HepG2 (cell line): ENCODE measurements around the gene OTOG. TPM values are rescaled to one million over a fixed set of nuclear protein-coding genes. Genes with fewer than 3 reads are reported as not detected.

Source experiments
- ATAC-seq: fragments of 200-7000 bp; cut with Tn5 transposase; 3 replicates; pipeline ENCODE4 v1.9.1; 2020; ENCODE audit warnings: mild to moderate bottlenecking, moderate library complexity
- BruUV-seq: library from RNA; stranded (reverse); fragments of 400-500 nt; replicated peaks from 2 replicates; lab custom pipeline; 2021; lab: Mats Ljungman, UMichigan
- CTCF ChIA-PET: fragments of 300-600 bp; formaldehyde crosslinking; extraction: SDS; loops from one replicate; lab custom pipeline; 2021; ENCODE audit warnings: low total read pairs, inconsistent platforms, low intra/inter-chr PET ratio; lab: Yijun Ruan, JAX
- POLR2A ChIA-PET: fragments of 350-600 bp; sonication (Branson Sonifier 250); formaldehyde crosslinking; loops from one replicate; lab custom pipeline; 2020; ENCODE audit warnings: antibody characterized with exemption, inconsistent platforms; lab: Yijun Ruan, JAX
- DNase-seq: peaks from one replicate; pipeline ENCODE4 v3.0.0-alpha.2; 2015; ENCODE audit warnings: low spot score
- FAIRE-seq: peaks from 3 replicates; lab custom pipeline; 2011; peaks lifted over from hg19 to GRCh38; lab: Jason Lieb, UNC
- H2AFZ ChIP-seq: one replicate; pipeline ENCODE4 v1.6.1; 2011; ENCODE audit warnings: low read length, inconsistent platforms
- H3K27ac ChIP-seq: fragments of 300-600 bp; 3 replicates; pipeline ENCODE4 v1.8.0; 2011; ENCODE audit warnings: mixed run types, mild to moderate bottlenecking, mixed read lengths, low read length, inconsistent platforms; ENCODE audit not compliant: insufficient read depth; ENCODE audit errors: extremely low read length
- H3K27me3 ChIP-seq, 2 experiments: fragments of 200-600 bp in 1 of 2; 2 replicates in 1 of 2; 3 replicates in 1 of 2; pipeline versions ENCODE4 v1.6.0 to v1.8.0; 2011; ENCODE audit warnings: low read length in 2 of 2, mild to moderate bottlenecking in 2 of 2, moderate library complexity in 2 of 2, inconsistent platforms in 1 of 2; ENCODE audit not compliant: insufficient read depth in 2 of 2, control insufficient read depth in 1 of 2
- H3K36me3 ChIP-seq, 2 experiments: fragments of 200-600 bp in 1 of 2; replicated peaks in 1 of 2; 2 replicates in 1 of 2; 3 replicates in 1 of 2; pipeline versions ENCODE4 v1.5.1 to v1.8.0; 2011; ENCODE audit warnings: low read length in 2 of 2, inconsistent platforms in 1 of 2; ENCODE audit not compliant: insufficient read depth in 2 of 2, control insufficient read depth in 1 of 2
- H3K4me1 ChIP-seq: 2 replicates; pipeline ENCODE4 v1.5.1; 2012; ENCODE audit warnings: low read length, inconsistent platforms; ENCODE audit not compliant: insufficient read depth
- H3K4me2 ChIP-seq: 2 replicates; pipeline ENCODE4 v1.6.0; 2011; ENCODE audit warnings: low read depth, low read length, inconsistent platforms
- H3K4me3 ChIP-seq, 3 experiments: fragments of 200-600 bp in 1 of 3; sonication (generic), shearing (Covaris generic) in 1 of 3; replicated peaks in 1 of 3; 2 replicates each; pipeline ENCODE4 v1.5.1; 2011 to 2016; ENCODE audit warnings: low read length in 3 of 3, inconsistent platforms in 2 of 3, low read depth in 2 of 3, mild to moderate bottlenecking in 2 of 3, control low read depth in 1 of 3, mixed read lengths in 1 of 3; ENCODE audit not compliant: insufficient read depth in 1 of 3
- H3K79me2 ChIP-seq: one replicate; pipeline ENCODE4 v1.6.1; 2011; ENCODE audit warnings: low read length, inconsistent platforms; ENCODE audit not compliant: insufficient read depth
- H3K9ac ChIP-seq: 2 replicates; pipeline ENCODE4 v1.6.0; 2011; ENCODE audit warnings: mild to moderate bottlenecking, low read depth, low read length, inconsistent platforms; ENCODE audit not compliant: insufficient read depth
- H3K9me3 ChIP-seq: 2 replicates; pipeline ENCODE4 v1.5.1; 2012; ENCODE audit warnings: mild to moderate bottlenecking, low read length
- H4K20me1 ChIP-seq: 2 replicates; pipeline ENCODE4 v1.6.0; 2011; ENCODE audit warnings: inconsistent platforms, mild to moderate bottlenecking, low read length, moderate library complexity; ENCODE audit not compliant: insufficient read depth
- ATAD3A ChIP-seq: sonication (generic); formaldehyde crosslinking; IDR thresholded peaks from 2 replicates; pipeline ENCODE4 v1.4.0; 2020; ENCODE audit warnings: missing genetic modification reagents
- KAT7 ChIP-seq: IDR thresholded peaks from 2 replicates; pipeline ENCODE4 v1.6.1; 2018; ENCODE audit warnings: borderline replicate concordance, missing compliant biosample characterization
- MAX ChIP-seq: IDR thresholded peaks from 2 replicates; pipeline ENCODE4 v1.6.1; 2012; ENCODE audit warnings: inconsistent platforms
- MLX ChIP-seq: IDR thresholded peaks from 2 replicates; pipeline ENCODE4 v1.6.1; 2016
- MYC ChIP-seq: sonication (generic); formaldehyde crosslinking; IDR thresholded peaks from 2 replicates; pipeline ENCODE4 v1.9.0; 2021; ENCODE audit warnings: missing genetic modification reagents, borderline replicate concordance
- MYNN ChIP-seq: sonication (generic); formaldehyde crosslinking; IDR thresholded peaks from 2 replicates; pipeline ENCODE4 v1.4.0; 2020; ENCODE audit warnings: mild to moderate bottlenecking, low read depth, missing genetic modification reagents
- RAD51 ChIP-seq: fragments of 450-650 bp; IDR thresholded peaks from 2 replicates; pipeline ENCODE4 v1.6.1; 2016; ENCODE audit warnings: borderline replicate concordance
- RNF2 ChIP-seq: fragments of 450-650 bp; conservative IDR thresholded peaks from 2 replicates; pipeline ENCODE4 v1.6.1; 2016; ENCODE audit warnings: low read depth
- RORA ChIP-seq: sonication (generic); formaldehyde crosslinking; IDR thresholded peaks from 2 replicates; pipeline ENCODE4 v1.5.0; 2020; ENCODE audit warnings: mild to moderate bottlenecking, missing genetic modification reagents, moderate library complexity
- SMAD1 ChIP-seq: sonication (generic); formaldehyde crosslinking; IDR thresholded peaks from 2 replicates; pipeline ENCODE4 v1.4.0; 2020; ENCODE audit warnings: missing genetic modification reagents, low read depth, mild to moderate bottlenecking, borderline replicate concordance
- SMAD3 ChIP-seq: sonication (generic); formaldehyde crosslinking; IDR thresholded peaks from 2 replicates; pipeline ENCODE4 v1.4.0; 2020; ENCODE audit warnings: missing genetic modification reagents
- SP2 ChIP-seq: sonication (generic); formaldehyde crosslinking; IDR thresholded peaks from 2 replicates; pipeline ENCODE4 v1.5.1; 2020; ENCODE audit warnings: mild to moderate bottlenecking, missing genetic modification reagents
- TCF12 ChIP-seq, 2 experiments: fragments of 450-650 bp in 1 of 2; sonication (generic) in 1 of 2; formaldehyde crosslinking in 1 of 2; IDR thresholded peaks; 2 replicates each; pipeline versions ENCODE4 v1.6.1 to v1.8.0; 2017 to 2022; ENCODE audit warnings: antibody characterized with exemption in 1 of 2, mild to moderate bottlenecking in 1 of 2, missing genetic modification reagents in 1 of 2, moderate library complexity in 1 of 2
- TCF7 ChIP-seq: sonication (generic); IDR thresholded peaks from 2 replicates; pipeline ENCODE4 v1.6.1; 2016; ENCODE audit warnings: antibody characterized with exemption, low read depth
- TOE1 ChIP-seq: sonication (generic); formaldehyde crosslinking; IDR thresholded peaks from 2 replicates; pipeline ENCODE4 v1.4.0; 2020; ENCODE audit warnings: mild to moderate bottlenecking, missing genetic modification reagents
- ZNF17 ChIP-seq: sonication (generic); formaldehyde crosslinking; IDR thresholded peaks from 2 replicates; pipeline ENCODE4 v1.5.0; 2020; ENCODE audit warnings: mild to moderate bottlenecking, missing genetic modification reagents
- ZNF639 ChIP-seq: conservative IDR thresholded peaks from 2 replicates; pipeline ENCODE4 v1.6.1; 2018; ENCODE audit warnings: missing genetic modification reagents
- ZNF704 ChIP-seq: sonication (generic); formaldehyde crosslinking; IDR thresholded peaks from 2 replicates; pipeline ENCODE4 v1.8.1; 2023; ENCODE audit warnings: mild to moderate bottlenecking, inconsistent platforms, moderate library complexity, missing genetic modification reagents, borderline replicate concordance
- ZNF790 ChIP-seq: sonication (generic); formaldehyde crosslinking; IDR thresholded peaks from 2 replicates; pipeline ENCODE4 v1.8.0; 2022; ENCODE audit warnings: missing genetic modification reagents, mild to moderate bottlenecking, borderline replicate concordance
- WGBS: methylation state at CpG from one replicate; pipeline ENCODE4 v1.1.6; 2017; ENCODE audit warnings: low lambda C conversion rate; 5-methylcytosine and 5-hydroxymethylcytosine counted together
- in situ Hi-C: cut with HindIII; loops from 2 replicates; pipeline ENCODE4 v1.10.0; 2017; ENCODE audit warnings: low pct_unique_long_range_greater_than_20kb; ENCODE audit not compliant: extremely low pct_ligation_motif_present
- intact Hi-C: fragments of 100-400 bp; cut with micrococcal nuclease; formaldehyde crosslinking; loops from one replicate; pipeline ENCODE4 v1.10.0; 2022; ENCODE audit not compliant: unreplicated experiment
- polyA plus RNA-seq, 8 experiments: library from polyadenylated mRNA; depleted of rRNA in 3 of 8; stranded (reverse) in 7 of 8; unstranded in 1 of 8; fragments of >200 nt; fragmentation: Illumina TruSeq in 4 of 8; extraction: Trizol in 4 of 8; gene quantifications; 2 replicates each; pipeline versions ENCODE4 v1.2.1 to v1.2.3, GENCODE V29; 2011 to 2016; ENCODE audit warnings: low read depth in 4 of 8, missing spikeins in 1 of 8, mixed read lengths in 1 of 8; ENCODE audit not compliant: insufficient read depth in 1 of 8
- total RNA-seq, 5 experiments: library from RNA; depleted of rRNA; stranded (reverse); fragments of >200 nt; fragmentation: Illumina TruSeq; extraction: Trizol; gene quantifications; 2 replicates each; pipeline ENCODE4 v1.2.3, GENCODE V29; 2016; ENCODE audit warnings: low read depth in 1 of 5

Gene OTOG
- total and polyA plus RNA-seq, 2 of the 13 experiments (the other 11 are each of a cell fraction or from before 2014, with no cell fraction given), result not detected

GRCh38 chr11:17535488-17535887 is 11.6 kb upstream of the OTOG start:
- Histone ChIP-seq H3K9me3 (no peaks in the 10 kb centered on the region), H4K20me1 (no peaks in the 10 kb centered on the region), H3K4me2 (no peak overlapping the region), H3K79me2 (no peaks in the 10 kb centered on the region), H3K4me3 (no peak overlapping the region), H3K9ac (no peak overlapping the region), H3K27ac (no peak overlapping the region), H3K27me3 (peaks cover 0 to 14% of the 10 kb centered on the region in 2 experiments; a peak in 3 of 5 replicates), H2AFZ (no peak overlapping the region), H3K4me1 (peaks cover 28% of the 10 kb centered on the region), H3K36me3 (no peaks in the 10 kb centered on the region)
- ATAC-seq (no peak), FAIRE-seq (no peak), DNase-seq (no peak)
- ChIA-PET CTCF (no interaction called here), POLR2A (no interaction called here)
- in situ Hi-C loops (no loop called here), intact Hi-C loops (no loop called here)
- no TSS peak for BruUV-seq
- TF ChIP-seq SMAD1 (CRISPR knock-in tag), result no peak
- no peak for TF ChIP-seq ZNF704 (CRISPR knock-in tag)
- no peak for TF ChIP-seq MYC (CRISPR knock-in tag)
- TF ChIP-seq SP2 (CRISPR knock-in tag), result no peak
- no peak for TF ChIP-seq MYNN (CRISPR knock-in tag)
- TF ChIP-seq ZNF17 (CRISPR knock-in tag), result no peak
- no peak for TF ChIP-seq ATAD3A (CRISPR knock-in tag)
- no peak for TF ChIP-seq RAD51
- TF ChIP-seq TOE1, result no peak
- no peak for TF ChIP-seq RNF2
- TF ChIP-seq MAX, result no peak
- TF ChIP-seq ZNF790 (CRISPR knock-in tag), result no peak
- TF ChIP-seq RORA, result no peak
- no peak for TF ChIP-seq SMAD3 (CRISPR knock-in tag)
- no peak for TF ChIP-seq TCF12 (IDR thresholded peaks at IDR 0.05)
- TF ChIP-seq TCF12 (CRISPR knock-in tag; IDR thresholded peaks at IDR 0.05), result no peak
- no peak for TF ChIP-seq ZNF639
- TF ChIP-seq KAT7 (CRISPR knock-in tag), result no peak
- no peak for TF ChIP-seq TCF7
- no peak for TF ChIP-seq MLX (CRISPR knock-in tag)
- 40% methylated on average over 3 of the region's 3 CpGs for WGBS
